ENCODE results near the gene CYP4A11.
"Not testable (repeated sequence)": the region's sequence is repeated elsewhere in the genome, so short reads cannot be mapped to it uniquely, and the experiment has no call there.

CYP4A11 gene

GRCh38 chr1:46927249-46927835 is 13.9 kb downstream of the CYP4A11 start:
- Histone ChIP-seq H3K4me3 (replicated peaks; ENCODE audit: low read depth, low read length) (no peak overlapping the region), H3K36me3 (ENCODE audit: control insufficient read depth, insufficient read depth, low read length) (no peaks in the 10 kb centered on the region), H3K27me3 (replicated peaks; ENCODE audit: control insufficient read depth, insufficient read depth, low read length) (no peaks in the 10 kb centered on the region)
- TF ChIP-seq, protein P1, sequence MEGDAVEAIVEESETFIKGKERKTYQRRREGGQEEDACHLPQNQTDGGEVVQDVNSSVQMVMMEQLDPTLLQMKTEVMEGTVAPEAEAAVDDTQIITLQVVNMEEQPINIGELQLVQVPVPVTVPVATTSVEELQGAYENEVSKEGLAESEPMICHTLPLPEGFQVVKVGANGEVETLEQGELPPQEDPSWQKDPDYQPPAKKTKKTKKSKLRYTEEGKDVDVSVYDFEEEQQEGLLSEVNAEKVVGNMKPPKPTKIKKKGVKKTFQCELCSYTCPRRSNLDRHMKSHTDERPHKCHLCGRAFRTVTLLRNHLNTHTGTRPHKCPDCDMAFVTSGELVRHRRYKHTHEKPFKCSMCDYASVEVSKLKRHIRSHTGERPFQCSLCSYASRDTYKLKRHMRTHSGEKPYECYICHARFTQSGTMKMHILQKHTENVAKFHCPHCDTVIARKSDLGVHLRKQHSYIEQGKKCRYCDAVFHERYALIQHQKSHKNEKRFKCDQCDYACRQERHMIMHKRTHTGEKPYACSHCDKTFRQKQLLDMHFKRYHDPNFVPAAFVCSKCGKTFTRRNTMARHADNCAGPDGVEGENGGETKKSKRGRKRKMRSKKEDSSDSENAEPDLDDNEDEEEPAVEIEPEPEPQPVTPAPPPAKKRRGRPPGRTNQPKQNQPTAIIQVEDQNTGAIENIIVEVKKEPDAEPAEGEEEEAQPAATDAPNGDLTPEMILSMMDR (IDR thresholded peaks at IDR 0.05; ENCODE audit: insufficient read depth, low read length, poor library complexity, severe bottlenecking): no peak
- DNase-seq (ENCODE audit: extremely low read depth, insufficient read length): no peak

- DNase-seq (ENCODE audit: extremely low read depth, insufficient read length): no peak
- H3K4me3 ChIP-seq (replicated peaks; ENCODE audit: low read depth, low read length): no peak overlapping the region
- TF ChIP-seq, protein P1 (IDR thresholded peaks at IDR 0.05; ENCODE audit: insufficient read depth, low read length, poor library complexity, severe bottlenecking): no peak
- H3K27me3 ChIP-seq (replicated peaks; ENCODE audit: control insufficient read depth, insufficient read depth, low read length): no peaks in the 10 kb centered on the region
- H3K36me3 ChIP-seq (ENCODE audit: control insufficient read depth, insufficient read depth, low read length): no peaks in the 10 kb centered on the region
Observed at GRCh38 chr1:46910790-46911189, 30.5 kb downstream of the CYP4A11 start.

DNA sequence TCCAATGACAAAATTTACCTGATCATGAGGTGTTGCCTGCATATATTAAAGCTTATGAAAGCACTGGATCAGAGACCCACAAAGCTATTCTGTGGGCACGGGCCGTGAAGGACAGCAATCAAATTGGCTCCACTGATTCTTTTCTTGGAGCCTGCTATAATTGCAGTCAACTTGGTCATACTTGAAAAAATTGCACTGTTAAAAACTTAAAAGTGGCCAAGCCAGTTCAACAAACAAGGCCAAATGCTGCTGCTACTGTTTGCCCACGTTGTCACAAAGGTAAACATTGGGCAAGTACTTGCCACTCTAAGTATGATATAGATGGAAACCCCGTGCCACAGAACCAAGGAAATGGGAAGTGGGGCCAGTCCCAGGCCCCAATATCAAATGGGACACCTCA is 37.8 kb downstream of the CYP4A11 start:
- H3K36me3 ChIP-seq (ENCODE audit: control insufficient read depth, insufficient read depth, low read length): no peaks in the 10 kb centered on the region
- no peak overlapping the region for H3K4me3 ChIP-seq (replicated peaks; ENCODE audit: low read depth, low read length)
- H3K27me3 ChIP-seq (replicated peaks; ENCODE audit: control insufficient read depth, insufficient read depth, low read length): no peaks in the 10 kb centered on the region
- DNase-seq (ENCODE audit: extremely low read depth, insufficient read length): no peak
- TF ChIP-seq, protein P1 (IDR thresholded peaks at IDR 0.05; ENCODE audit: insufficient read depth, low read length, poor library complexity, severe bottlenecking): no peak

DNA sequence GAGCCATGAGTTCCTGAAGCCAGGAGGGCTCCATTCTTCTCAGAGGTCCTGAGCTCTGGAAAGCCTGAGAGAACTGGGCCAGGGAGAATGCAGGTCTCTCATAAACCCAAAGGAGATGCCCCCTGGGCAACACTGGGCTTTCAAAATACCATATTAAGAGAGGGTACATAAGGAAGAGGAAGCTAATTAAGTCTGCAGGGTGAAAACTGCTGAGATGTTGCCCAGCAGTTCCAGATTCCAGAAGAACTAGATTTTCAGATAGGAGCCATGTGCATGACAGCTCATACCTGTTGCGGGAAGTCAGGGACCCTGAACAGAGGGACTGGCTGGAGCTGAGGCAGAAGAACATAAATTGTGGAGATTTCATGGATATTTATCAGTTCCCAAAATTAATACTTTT is 40.9 kb downstream of the CYP4A11 start:
- TF ChIP-seq, protein P1 (IDR thresholded peaks at IDR 0.05; ENCODE audit: insufficient read depth, low read length, poor library complexity, severe bottlenecking): no peak

DNA sequence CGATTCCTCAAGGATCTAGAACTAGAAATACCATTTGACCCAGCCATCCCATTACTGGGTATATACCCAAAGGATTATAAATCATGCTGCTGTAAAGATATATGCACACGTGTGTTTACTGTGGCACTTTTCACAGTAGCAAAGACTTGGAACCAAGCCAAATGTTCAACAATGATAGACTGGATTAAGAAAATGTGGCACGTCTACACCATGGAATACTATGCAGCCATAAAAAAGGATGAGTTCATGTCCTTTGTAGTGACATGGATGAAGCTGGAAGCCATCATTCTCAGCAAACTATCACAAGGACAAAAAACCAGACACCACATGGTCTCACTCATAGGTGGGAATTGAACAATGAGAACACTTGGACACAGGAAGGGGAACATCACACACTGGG is 59.6 kb downstream of the CYP4A11 start:
- H3K4me3 ChIP-seq (replicated peaks; ENCODE audit: low read depth, low read length); H3K27me3 ChIP-seq (replicated peaks; ENCODE audit: control insufficient read depth, insufficient read depth, low read length); DNase-seq (ENCODE audit: extremely low read depth, insufficient read length); H3K36me3 ChIP-seq (ENCODE audit: control insufficient read depth, insufficient read depth, low read length): not testable (repeated sequence)

More for the DNA sequence above, 40.9 kb downstream of the CYP4A11 start:
- Histone ChIP-seq H3K27me3 (replicated peaks; ENCODE audit: control insufficient read depth, insufficient read depth, low read length) (no peaks in the 10 kb centered on the region), H3K36me3 (ENCODE audit: control insufficient read depth, insufficient read depth, low read length) (no peaks in the 10 kb centered on the region), H3K4me3 (replicated peaks; ENCODE audit: low read depth, low read length) (no peak overlapping the region)
- no peak for DNase-seq (ENCODE audit: extremely low read depth, insufficient read length)

All from GM06990 (cell line).